ENCODE measurements around the gene SMYD3. TPM values are rescaled to one million over a fixed set of nuclear protein-coding genes. Genes with fewer than 3 reads are reported as not detected.

The SMYD3 gene
- total and polyA plus RNA-seq, 10 of the 15 experiments (the other 5 are each of a cell fraction or from before 2014, with no cell fraction given), result 18.3 to 54.0 (median 24.8) TPM

GRCh38 chr1:246444617-246445016 is 62.5 kb downstream of the SMYD3 start (continued):
- TF ChIP-seq EZH2 (IDR thresholded peaks at IDR 0.05; ENCODE audit: borderline replicate concordance, control insufficient read depth, low read depth, low read length), result no peak

- no peak overlapping the region for H2AFZ ChIP-seq (ENCODE audit: control insufficient read depth, low read depth, low read length)
- intact Hi-C loops (cut with micrococcal nuclease; ENCODE audit: unreplicated experiment), result no loop called here
- no peak overlapping the region for H3K4me3 ChIP-seq
- no peak for TF ChIP-seq NBN (IDR thresholded peaks at IDR 0.05)
- TF ChIP-seq SREBF2 (IDR thresholded peaks at IDR 0.05; ENCODE audit: low read length), result no peak
- no peak for TF ChIP-seq ZNF24 (IDR thresholded peaks at IDR 0.05)
- TF ChIP-seq POU2F2 (IDR thresholded peaks at IDR 0.05; ENCODE audit: borderline replicate concordance, low read depth, low read length), result no peak
- no peak for TF ChIP-seq NFYB (IDR thresholded peaks at IDR 0.05; ENCODE audit: insufficient read depth, low read depth, low read length)
- TF ChIP-seq, protein P1, sequence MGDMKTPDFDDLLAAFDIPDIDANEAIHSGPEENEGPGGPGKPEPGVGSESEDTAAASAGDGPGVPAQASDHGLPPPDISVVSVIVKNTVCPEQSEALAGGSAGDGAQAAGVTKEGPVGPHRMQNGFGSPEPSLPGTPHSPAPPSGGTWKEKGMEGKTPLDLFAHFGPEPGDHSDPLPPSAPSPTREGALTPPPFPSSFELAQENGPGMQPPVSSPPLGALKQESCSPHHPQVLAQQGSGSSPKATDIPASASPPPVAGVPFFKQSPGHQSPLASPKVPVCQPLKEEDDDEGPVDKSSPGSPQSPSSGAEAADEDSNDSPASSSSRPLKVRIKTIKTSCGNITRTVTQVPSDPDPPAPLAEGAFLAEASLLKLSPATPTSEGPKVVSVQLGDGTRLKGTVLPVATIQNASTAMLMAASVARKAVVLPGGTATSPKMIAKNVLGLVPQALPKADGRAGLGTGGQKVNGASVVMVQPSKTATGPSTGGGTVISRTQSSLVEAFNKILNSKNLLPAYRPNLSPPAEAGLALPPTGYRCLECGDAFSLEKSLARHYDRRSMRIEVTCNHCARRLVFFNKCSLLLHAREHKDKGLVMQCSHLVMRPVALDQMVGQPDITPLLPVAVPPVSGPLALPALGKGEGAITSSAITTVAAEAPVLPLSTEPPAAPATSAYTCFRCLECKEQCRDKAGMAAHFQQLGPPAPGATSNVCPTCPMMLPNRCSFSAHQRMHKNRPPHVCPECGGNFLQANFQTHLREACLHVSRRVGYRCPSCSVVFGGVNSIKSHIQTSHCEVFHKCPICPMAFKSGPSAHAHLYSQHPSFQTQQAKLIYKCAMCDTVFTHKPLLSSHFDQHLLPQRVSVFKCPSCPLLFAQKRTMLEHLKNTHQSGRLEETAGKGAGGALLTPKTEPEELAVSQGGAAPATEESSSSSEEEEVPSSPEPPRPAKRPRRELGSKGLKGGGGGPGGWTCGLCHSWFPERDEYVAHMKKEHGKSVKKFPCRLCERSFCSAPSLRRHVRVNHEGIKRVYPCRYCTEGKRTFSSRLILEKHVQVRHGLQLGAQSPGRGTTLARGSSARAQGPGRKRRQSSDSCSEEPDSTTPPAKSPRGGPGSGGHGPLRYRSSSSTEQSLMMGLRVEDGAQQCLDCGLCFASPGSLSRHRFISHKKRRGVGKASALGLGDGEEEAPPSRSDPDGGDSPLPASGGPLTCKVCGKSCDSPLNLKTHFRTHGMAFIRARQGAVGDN (IDR thresholded peaks at IDR 0.05), result no peak
- no peaks in the 10 kb centered on the region; the same call in 1 of the 2 replicates for H3K4me1 ChIP-seq (ENCODE audit: control insufficient read depth, insufficient read depth, low read length)
- H3K79me2 ChIP-seq (ENCODE audit: control insufficient read depth, insufficient read depth, low read length), result no peaks in the 10 kb centered on the region
- WGBS (ENCODE audit: insufficient coverage, insufficient replicate concordance, low lambda C conversion rate, missing lambda C conversion rate), result 59% methylated on average over 3 of the region's 3 CpGs
- H3K9me3 ChIP-seq (replicated peaks; ENCODE audit: control insufficient read depth, insufficient read depth, low read length), result peaks cover 10% of the 10 kb centered on the region
- no peaks in the 10 kb centered on the region for H3K27me3 ChIP-seq (replicated peaks in 1 of 2; ENCODE audit: control insufficient read depth in 2 of 2, insufficient read depth in 2 of 2, low read length in 1 of 2)
- H3K27ac ChIP-seq (ENCODE audit: control insufficient read depth, insufficient read depth), result no peak overlapping the region
- POLR2A ChIA-PET, result no interaction called here
- DNase-seq (ENCODE audit: low read depth, low spot score) (no peak), FAIRE-seq (no peak), ATAC-seq (no peak)
- RAD21 ChIA-PET (ENCODE audit: unreplicated experiment), result no interaction called here
- SMC1A ChIA-PET (ENCODE audit: uncharacterized antibody, unreplicated experiment), result interaction anchor here (1.6 kb wide), 1 partner anchor 8 kb away, joined by 3 read pairs; no protein-coding TSS in a partner anchor
- no TSS peak for BruUV-seq (replicated peaks)
- H4K20me1 ChIP-seq (ENCODE audit: control insufficient read depth, insufficient read depth), result no peaks in the 10 kb centered on the region
- in situ Hi-C loops (cut with MboI), result no loop called here
- no peak overlapping the region for H3K4me2 ChIP-seq (ENCODE audit: control insufficient read depth, insufficient read depth)
- H3K36me3 ChIP-seq (ENCODE audit: control insufficient read depth in 2 of 2, insufficient read depth in 2 of 2, low read length in 1 of 2), result no peaks in the 10 kb centered on the region
- CTCF ChIA-PET, result no interaction called here
- H3K9ac ChIP-seq (ENCODE audit: control insufficient read depth, insufficient read depth, low read length), result no peak overlapping the region
Observed at GRCh38 chr1:246437961-246438360, 69.1 kb downstream of the SMYD3 start.
